ENCODE data around the gene DAAM2. TPM values are rescaled to one million over a fixed set of nuclear protein-coding genes. Genes with fewer than 3 reads are reported as not detected.

The DAAM2 gene
- total and polyA plus RNA-seq, 2 of the 8 experiments (the other 6 are each of a cell fraction or from before 2014, with no cell fraction given) = 1.5 to 2.9 TPM

DNA sequence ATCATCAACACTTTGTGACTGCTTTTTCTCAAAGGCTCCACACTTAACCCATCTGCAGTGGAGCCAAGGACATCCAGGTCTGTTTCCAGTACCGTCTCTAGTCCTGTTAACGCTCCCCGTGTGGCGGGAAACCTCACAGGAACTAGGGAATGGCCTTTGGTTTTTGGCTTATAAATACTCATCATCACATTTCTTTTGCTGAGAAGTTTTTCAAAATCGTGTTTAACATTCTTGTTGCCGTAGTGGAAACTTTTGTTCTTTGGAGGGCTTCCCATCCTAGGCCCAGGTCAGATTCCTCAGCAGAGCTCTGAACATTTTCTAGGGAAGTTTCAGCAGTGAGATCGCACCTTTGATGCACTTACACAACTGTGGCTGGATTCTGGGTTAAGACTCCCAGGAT is 24.6 kb downstream of the DAAM2 start:
- H3K27ac ChIP-seq (ENCODE audit: low read depth, low read length) = no peak overlapping the region
- 85% methylated on average over 7 of the region's 7 CpGs; no CpG with 5 or more reads in 1 of the 2 experiments for WGBS, 2 experiments (ENCODE audit: extremely low coverage in 1 of 2, insufficient coverage in 1 of 2, insufficient read length in 1 of 2, insufficient replicate concordance in 2 of 2, low coverage in 1 of 2, low lambda C conversion rate in 2 of 2, missing lambda C conversion rate in 1 of 2)
- no peak overlapping the region for H2AFZ ChIP-seq (ENCODE audit: low read length)
- CTCF ChIA-PET (ENCODE audit: partially characterized antibody) = interaction anchor here (1.1 kb wide), 1 partner anchor 469 kb away, joined by 3 read pairs; no protein-coding TSS in a partner anchor
- no peak for FAIRE-seq
- no peak overlapping the region for H2BK15ac ChIP-seq (ENCODE audit: low read length)
- no peak overlapping the region for H2BK20ac ChIP-seq (ENCODE audit: low read length)
- H3K14ac ChIP-seq (ENCODE audit: insufficient read length) = no peak overlapping the region
- no peak overlapping the region for H2BK5ac ChIP-seq (ENCODE audit: low read depth, low read length)
- H2BK12ac ChIP-seq (ENCODE audit: low read depth, low read length) = no peak overlapping the region
- H3K4me3 ChIP-seq (ENCODE audit: extremely low read depth in 1 of 4, insufficient read depth in 2 of 4, low read depth in 3 of 4, low read length in 4 of 4) = no peak overlapping the region
- H3K18ac ChIP-seq (ENCODE audit: extremely low read depth, low read length) = no peak overlapping the region
- H2BK120ac ChIP-seq (replicated peaks; ENCODE audit: low read depth, low read length) = no peak overlapping the region
- TF ChIP-seq CEBPB (IDR thresholded peaks at IDR 0.05; ENCODE audit: low read depth, low read length) = no peak
- no peak for TF ChIP-seq SIX5 (IDR thresholded peaks at IDR 0.05; ENCODE audit: low read depth, low read length)
- no peak for TF ChIP-seq SP2 (IDR thresholded peaks at IDR 0.05; ENCODE audit: low read length)
- H3K4ac ChIP-seq (replicated peaks; ENCODE audit: insufficient read length, low read depth, low read length) = no peak overlapping the region
- no peaks in the 10 kb centered on the region for H3K79me2 ChIP-seq (ENCODE audit: control insufficient read depth in 1 of 2, insufficient read depth in 2 of 2, low read length in 2 of 2)
- no peak overlapping the region for H4K8ac ChIP-seq (ENCODE audit: extremely low read depth, insufficient read depth, low read length)
- no peaks in the 10 kb centered on the region for H3K27me3 ChIP-seq (replicated peaks in 1 of 4; ENCODE audit: control insufficient read depth in 3 of 4, extremely low read depth in 1 of 4, insufficient read depth in 3 of 4, low read length in 3 of 4)
- H3K23me2 ChIP-seq (ENCODE audit: low read depth, low read length) = no peaks in the 10 kb centered on the region; the same call in 1 of the 2 replicates
- H3K9me3 ChIP-seq (ENCODE audit: insufficient read depth in 2 of 2, low read depth in 1 of 2, low read length in 1 of 2) = no peaks in the 10 kb centered on the region
- no peak overlapping the region for H4K5ac ChIP-seq (ENCODE audit: insufficient read length, low read depth, low read length)
- H3K36me3 ChIP-seq (ENCODE audit: control insufficient read depth in 2 of 4, insufficient read depth in 4 of 4, low read length in 3 of 4) = no peaks in the 10 kb centered on the region
- no peak overlapping the region for H2AK5ac ChIP-seq (ENCODE audit: low read depth, low read length)
- H3K23ac ChIP-seq (ENCODE audit: insufficient read length) = no peak overlapping the region
- H3K4me1 ChIP-seq (replicated peaks in 1 of 4; ENCODE audit: control insufficient read depth in 3 of 4, insufficient read depth in 4 of 4, low read length in 3 of 4) = peaks cover 0 to 3% (median 3%) of the 10 kb centered on the region in 4 experiments; a peak in 2 of 7 replicates
- H4K91ac ChIP-seq (replicated peaks; ENCODE audit: insufficient read length, low read length) = no peak overlapping the region
- H4K20me1 ChIP-seq (replicated peaks in 1 of 2; ENCODE audit: control insufficient read depth in 1 of 2, insufficient read depth in 2 of 2, low read length in 2 of 2) = no peaks in the 10 kb centered on the region
- POLR2A ChIA-PET (ENCODE audit: partially characterized antibody) = no interaction called here
- H3K4me2 ChIP-seq (ENCODE audit: insufficient read depth in 1 of 2, low read depth in 2 of 2, low read length in 2 of 2) = no peak overlapping the region
- H3K56ac ChIP-seq (replicated peaks; ENCODE audit: insufficient read length, low read depth, low read length) = no peak overlapping the region
- DNase-seq (ENCODE audit: low read depth in 1 of 2, low spot score in 2 of 2) = no peak
- no peak overlapping the region for H3K9ac ChIP-seq (replicated peaks in 1 of 4; ENCODE audit: extremely low read depth in 1 of 4, low read depth in 3 of 4, low read length in 3 of 4)
- H3K79me1 ChIP-seq (ENCODE audit: low read depth, low read length) = no peaks in the 10 kb centered on the region
